Loucy (cell line): Measurements from ENCODE around the gene GJC1.

Source experiments
- H2AFZ ChIP-seq: fragments of 200-600 bp; sonication (generic); 2 replicates; pipeline ENCODE4 v1.6.0; 2016; ENCODE audit warnings: antibody characterized with exemption, mild to moderate bottlenecking, low read length, moderate library complexity
- H3F3A ChIP-seq: fragments of 200-600 bp; 2 replicates; pipeline ENCODE4 v1.6.0; 2016; ENCODE audit warnings: antibody characterized with exemption, low read depth, mild to moderate bottlenecking
- H3K27me3 ChIP-seq: fragments of 200-600 bp; sonication (generic); 2 replicates; pipeline ENCODE4 v1.6.1; 2014; ENCODE audit warnings: low read length, mild to moderate bottlenecking; ENCODE audit not compliant: insufficient read depth, poor library complexity, severe bottlenecking
- H3K36me3 ChIP-seq: fragments of 200-600 bp; sonication (generic); 2 replicates; pipeline ENCODE4 v1.6.1; 2016; ENCODE audit warnings: low read length; ENCODE audit not compliant: insufficient read depth
- H3K4me1 ChIP-seq: fragments of 200-600 bp; sonication (generic); 2 replicates; pipeline ENCODE4 v1.5.1; 2014; ENCODE audit warnings: low read length, mild to moderate bottlenecking; ENCODE audit not compliant: insufficient read depth, poor library complexity, severe bottlenecking
- H3K4me2 ChIP-seq: fragments of 200-600 bp; sonication (generic); 2 replicates; pipeline ENCODE4 v1.6.0; 2014; ENCODE audit warnings: antibody characterized with exemption, low read length, low read depth, mild to moderate bottlenecking; ENCODE audit not compliant: poor library complexity, severe bottlenecking
- H3K4me3 ChIP-seq: fragments of 200-600 bp; sonication (generic); 2 replicates; pipeline ENCODE4 v1.5.1; 2014; ENCODE audit warnings: low read length, mild to moderate bottlenecking, mixed read lengths; ENCODE audit not compliant: poor library complexity, severe bottlenecking
- H3K79me2 ChIP-seq: fragments of 200-600 bp; sonication (generic); 2 replicates; pipeline ENCODE4 v1.6.1; 2014; ENCODE audit warnings: low read length; ENCODE audit not compliant: insufficient read depth
- H3K9ac ChIP-seq: fragments of 200-600 bp; sonication (generic); 2 replicates; pipeline ENCODE4 v1.6.0; 2014; ENCODE audit warnings: mild to moderate bottlenecking, low read depth, low read length, moderate library complexity; ENCODE audit not compliant: poor library complexity, severe bottlenecking
- H3K9me2 ChIP-seq: fragments of 200-600 bp; sonication (generic); replicated peaks from 2 replicates; pipeline ENCODE4 v1.6.1; 2016; ENCODE audit warnings: low read depth, low read length, mixed read lengths
- H3K9me3 ChIP-seq: fragments of 200-600 bp; sonication (generic); 2 replicates; pipeline ENCODE4 v1.6.1; 2014; ENCODE audit warnings: mild to moderate bottlenecking, antibody characterized with exemption, low read length, low read depth; ENCODE audit not compliant: insufficient read depth
- H4K20me1 ChIP-seq: fragments of 200-600 bp; sonication (generic); 2 replicates; pipeline ENCODE4 v1.6.0; 2014; ENCODE audit warnings: antibody characterized with exemption, low read length, mild to moderate bottlenecking; ENCODE audit not compliant: insufficient read depth, poor library complexity, severe bottlenecking
- CTCF ChIP-seq: fragments of 200-600 bp; sonication (generic); conservative IDR thresholded peaks from 2 replicates; pipeline ENCODE4 v1.5.1; 2014; ENCODE audit warnings: mild to moderate bottlenecking, antibody characterized with exemption, low read length
- EZH2phosphoT487 ChIP-seq: fragments of 200-600 bp; IDR thresholded peaks from 2 replicates; pipeline ENCODE4 v1.6.1; 2018; ENCODE audit warnings: antibody characterized with exemption, mild to moderate bottlenecking, moderate library complexity, borderline replicate concordance

Gene GJC1

GRCh38 chr17:44798356-44798755 lies 31.7 kb downstream of the GJC1 start:
- no peaks in the 10 kb centered on the region for H3K27me3 ChIP-seq
- H3K79me2 ChIP-seq, result no peaks in the 10 kb centered on the region
- H3K36me3 ChIP-seq, result no peaks in the 10 kb centered on the region
- no peaks in the 10 kb centered on the region for H3K9me3 ChIP-seq
- H3K4me1 ChIP-seq, result peaks cover 8% of the 10 kb centered on the region
- H2AFZ ChIP-seq, result no peak overlapping the region
- H3K9me2 ChIP-seq, result no peaks in the 10 kb centered on the region
- TF ChIP-seq CTCF (no peak), EZH2phosphoT487 (no peak)
- no peaks in the 10 kb centered on the region for H3F3A ChIP-seq
- no peak overlapping the region for H3K4me2 ChIP-seq
- no peaks in the 10 kb centered on the region for H4K20me1 ChIP-seq
- H3K4me3 ChIP-seq, result no peak overlapping the region
- H3K9ac ChIP-seq, result no peak overlapping the region

- no peak overlapping the region for H2AFZ ChIP-seq
- H4K20me1 ChIP-seq, result no peaks in the 10 kb centered on the region
- no peaks in the 10 kb centered on the region for H3K9me2 ChIP-seq
- H3K36me3 ChIP-seq, result no peaks in the 10 kb centered on the region
- H3K4me3 ChIP-seq, result no peak overlapping the region
- no peaks in the 10 kb centered on the region for H3K9me3 ChIP-seq
- H3K4me1 ChIP-seq, result peaks cover 8% of the 10 kb centered on the region
- H3K9ac ChIP-seq, result no peak overlapping the region
- TF ChIP-seq EZH2phosphoT487, result no peak
- TF ChIP-seq CTCF, result no peak
- no peak overlapping the region for H3K4me2 ChIP-seq
- no peaks in the 10 kb centered on the region for H3F3A ChIP-seq
- H3K27me3 ChIP-seq, result no peaks in the 10 kb centered on the region
- no peaks in the 10 kb centered on the region for H3K79me2 ChIP-seq
These were observed 32.3 kb downstream of the GJC1 start for GRCh38 chr17:44797802-44798201.

- H4K20me1 ChIP-seq, result no peaks in the 10 kb centered on the region
- H3K9me3 ChIP-seq, result no peaks in the 10 kb centered on the region
- H2AFZ ChIP-seq, result no peak overlapping the region
- no peak overlapping the region for H3K9ac ChIP-seq
- H3K79me2 ChIP-seq, result no peaks in the 10 kb centered on the region
- H3K36me3 ChIP-seq, result no peaks in the 10 kb centered on the region
- H3K27me3 ChIP-seq, result no peaks in the 10 kb centered on the region
- H3K4me2 ChIP-seq, result no peak overlapping the region
- H3K4me3 ChIP-seq, result no peak overlapping the region
- no peaks in the 10 kb centered on the region for H3F3A ChIP-seq
- TF ChIP-seq EZH2phosphoT487 (no peak), CTCF (no peak)
- no peaks in the 10 kb centered on the region for H3K9me2 ChIP-seq
- peaks cover 8% of the 10 kb centered on the region for H3K4me1 ChIP-seq
These were observed 33.4 kb downstream of the GJC1 start for GRCh38 chr17:44796731-44797130.
